Epithelial cell of esophagus (primary cell): Measurements from ENCODE around the gene HMOX2.
A peak's percentile ranks its signal among the peaks of the same experiment; 100 is the strongest.

ENCODE experiments used
- DNase-seq: peaks from one replicate; pipeline ENCODE4 v3.0.0; 2010; ENCODE audit warnings: low read depth
- H3K4me3 ChIP-seq: 2 replicates; pipeline ENCODE4 v1.5.1; 2011; ENCODE audit warnings: mild to moderate bottlenecking, low read length, control low read depth
- TF ChIP-seq, protein P1 (sequence below): IDR thresholded peaks from 2 replicates; pipeline ENCODE4 v1.5.1; 2011; ENCODE audit warnings: low read depth, mild to moderate bottlenecking, low read length, control low read depth, inconsistent platforms; ENCODE audit not compliant: insufficient read depth; ENCODE audit errors: missing control alignments

Gene HMOX2

DNA sequence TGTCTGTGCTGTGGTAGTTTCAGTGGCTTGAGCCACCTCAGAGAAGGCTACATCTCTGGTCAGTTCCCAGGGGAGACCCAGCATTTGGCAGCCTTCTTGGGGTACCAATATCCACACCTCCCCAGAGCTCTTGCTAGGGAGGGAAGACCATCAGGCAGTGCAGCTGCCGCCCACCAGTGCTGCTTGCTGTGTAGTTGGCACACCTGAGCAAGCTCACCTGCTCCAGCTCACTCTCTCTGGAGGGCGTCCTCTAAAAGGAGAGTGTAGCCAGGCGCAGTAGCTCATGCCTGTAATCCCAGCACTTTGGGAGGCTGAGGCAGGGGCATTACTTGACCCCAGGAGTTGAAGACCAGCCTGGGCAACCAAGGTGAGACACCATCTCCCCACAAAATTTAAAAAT is 32.6 kb downstream of the HMOX2 start:
- TF ChIP-seq, protein P1, sequence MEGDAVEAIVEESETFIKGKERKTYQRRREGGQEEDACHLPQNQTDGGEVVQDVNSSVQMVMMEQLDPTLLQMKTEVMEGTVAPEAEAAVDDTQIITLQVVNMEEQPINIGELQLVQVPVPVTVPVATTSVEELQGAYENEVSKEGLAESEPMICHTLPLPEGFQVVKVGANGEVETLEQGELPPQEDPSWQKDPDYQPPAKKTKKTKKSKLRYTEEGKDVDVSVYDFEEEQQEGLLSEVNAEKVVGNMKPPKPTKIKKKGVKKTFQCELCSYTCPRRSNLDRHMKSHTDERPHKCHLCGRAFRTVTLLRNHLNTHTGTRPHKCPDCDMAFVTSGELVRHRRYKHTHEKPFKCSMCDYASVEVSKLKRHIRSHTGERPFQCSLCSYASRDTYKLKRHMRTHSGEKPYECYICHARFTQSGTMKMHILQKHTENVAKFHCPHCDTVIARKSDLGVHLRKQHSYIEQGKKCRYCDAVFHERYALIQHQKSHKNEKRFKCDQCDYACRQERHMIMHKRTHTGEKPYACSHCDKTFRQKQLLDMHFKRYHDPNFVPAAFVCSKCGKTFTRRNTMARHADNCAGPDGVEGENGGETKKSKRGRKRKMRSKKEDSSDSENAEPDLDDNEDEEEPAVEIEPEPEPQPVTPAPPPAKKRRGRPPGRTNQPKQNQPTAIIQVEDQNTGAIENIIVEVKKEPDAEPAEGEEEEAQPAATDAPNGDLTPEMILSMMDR = no peak
- no peak overlapping the region for H3K4me3 ChIP-seq
- DNase-seq = no peak

DNA sequence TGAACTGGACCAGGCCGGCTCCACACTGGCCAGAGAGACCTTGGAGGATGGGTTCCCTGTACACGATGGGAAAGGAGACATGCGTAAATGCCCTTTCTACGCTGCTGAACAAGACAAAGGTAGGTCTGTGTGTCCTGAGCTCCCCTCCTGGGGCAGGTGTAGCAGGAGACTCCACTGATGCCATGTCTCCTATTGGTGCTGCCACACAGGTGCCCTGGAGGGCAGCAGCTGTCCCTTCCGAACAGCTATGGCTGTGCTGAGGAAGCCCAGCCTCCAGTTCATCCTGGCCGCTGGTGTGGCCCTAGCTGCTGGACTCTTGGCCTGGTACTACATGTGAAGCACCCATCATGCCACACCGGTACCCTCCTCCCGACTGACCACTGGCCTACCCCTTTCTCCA is 33.2 kb downstream of the HMOX2 start:
- no peak overlapping the region for H3K4me3 ChIP-seq
- TF ChIP-seq, protein P1 = no peak
- DNase-seq = no peak

DNA sequence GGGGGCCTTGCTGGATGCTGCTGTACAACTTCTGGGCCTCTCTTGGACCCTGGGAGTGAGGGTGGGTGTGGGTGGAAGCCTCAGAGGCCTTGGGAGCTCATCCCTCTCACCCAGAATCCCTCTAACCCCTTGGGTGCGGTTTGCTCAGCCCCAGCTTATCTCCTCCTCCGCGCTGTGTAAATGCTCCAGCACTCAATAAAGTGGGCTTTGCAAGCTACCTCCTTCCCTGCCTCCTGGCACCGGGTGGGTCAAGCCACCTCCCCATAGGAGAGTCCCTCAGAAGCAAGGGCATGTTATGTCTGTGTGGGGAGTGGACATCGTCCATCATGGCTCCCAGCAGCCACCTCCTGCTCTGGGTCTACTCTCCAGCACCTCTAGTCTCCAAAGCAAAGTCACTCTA is 33.9 kb downstream of the HMOX2 start:
- no peak for DNase-seq
- H3K4me3 ChIP-seq = no peak overlapping the region
- TF ChIP-seq, protein P1 = no peak

DNA sequence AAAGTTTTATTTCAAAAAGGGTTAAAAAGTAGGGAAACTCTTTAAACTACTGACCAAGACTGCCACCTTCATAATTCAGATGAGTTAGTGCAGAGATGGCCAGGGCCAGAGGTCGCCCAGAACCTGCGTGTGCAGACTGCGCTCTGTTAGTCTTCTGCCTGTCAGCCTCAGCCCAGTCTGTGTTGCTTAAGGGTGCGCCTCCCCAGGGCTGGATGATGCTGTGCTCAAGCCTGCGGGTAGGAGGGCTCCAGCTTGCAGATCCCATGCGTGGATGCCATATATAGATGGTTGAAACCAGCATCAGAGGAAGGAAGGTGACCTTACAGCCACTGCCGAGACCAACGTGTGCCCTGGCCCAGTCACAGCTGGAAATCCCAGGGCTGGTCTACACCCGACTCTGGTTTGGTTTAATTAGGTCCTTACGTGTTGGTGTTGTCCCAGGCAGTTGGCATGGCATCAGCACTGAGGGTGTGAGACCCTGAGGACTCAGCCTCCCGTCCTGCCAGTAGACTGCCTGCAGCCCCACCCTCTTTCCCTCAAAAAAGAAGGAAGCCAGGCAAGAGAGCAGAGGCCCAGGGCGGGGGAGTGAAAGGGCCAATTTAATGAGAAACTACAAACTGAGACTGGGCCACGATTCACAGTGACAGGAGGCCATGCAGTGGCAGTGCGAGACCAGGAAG is 34.7 kb downstream of the HMOX2 start:
- H3K4me3 ChIP-seq = no peak overlapping the region
- DNase-seq = no peak
- TF ChIP-seq, protein P1 = no peak

DNA sequence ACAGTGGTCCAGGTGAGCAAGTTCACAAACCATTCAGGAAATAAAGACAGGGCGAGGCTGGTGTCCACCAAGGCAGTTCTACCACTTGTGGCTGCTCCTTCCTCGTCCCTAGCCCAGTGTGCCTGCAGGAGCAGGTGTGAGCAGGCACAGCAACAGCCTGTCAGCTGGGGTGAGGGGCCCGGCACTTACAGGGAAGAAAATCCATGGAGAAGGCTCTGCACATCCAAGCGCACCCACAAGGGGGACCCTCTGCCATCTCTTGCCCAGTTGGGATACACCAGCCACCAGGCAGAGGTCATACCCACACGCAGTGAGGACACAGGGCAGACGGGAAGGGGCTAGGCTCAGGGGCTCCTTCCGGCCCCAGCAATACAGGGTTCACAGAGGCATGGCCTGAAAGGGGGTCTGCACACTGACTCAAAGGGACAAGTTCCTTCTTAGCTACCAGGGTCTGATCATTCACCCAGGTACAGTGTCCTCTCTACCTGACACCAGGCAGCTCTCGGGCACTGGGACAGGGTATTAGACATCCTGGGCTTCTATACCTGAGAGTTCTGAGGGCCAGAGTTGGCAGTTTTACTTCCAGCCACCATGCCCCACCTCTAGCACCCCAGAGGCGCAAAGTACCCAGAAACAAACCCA is 35.4 kb downstream of the HMOX2 start:
- peak; percentile 75 for DNase-seq
- no peak overlapping the region for H3K4me3 ChIP-seq
- TF ChIP-seq, protein P1 = peak; percentile 67

DNA sequence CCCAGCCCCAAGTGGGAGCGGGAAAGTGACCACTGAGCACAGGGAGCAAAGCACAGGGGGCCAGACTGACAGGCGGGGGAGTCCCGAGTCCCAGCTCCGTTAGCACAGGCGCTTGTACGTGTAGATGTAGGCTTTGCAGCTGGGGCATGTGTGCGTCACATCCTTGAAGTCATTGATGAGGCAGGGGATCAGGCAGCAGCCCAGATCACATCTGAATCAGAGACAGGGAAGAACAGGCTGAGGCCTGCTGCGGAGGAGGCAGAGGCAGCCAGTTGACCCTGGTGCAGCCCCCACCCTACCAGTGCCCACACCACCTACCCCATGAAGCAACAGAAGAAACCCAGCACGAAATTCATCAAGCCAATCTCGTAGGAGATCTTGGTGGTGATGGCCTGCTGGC is 36.3 kb downstream of the HMOX2 start:
- TF ChIP-seq, protein P1 = no peak

More for the DNA sequence above, 36.3 kb downstream of the HMOX2 start:
- DNase-seq = peak; percentile 54
- H3K4me3 ChIP-seq = no peak overlapping the region
